Calu3 (cell line): Measurements from ENCODE around the gene SKA3. TPM values are rescaled to one million over a fixed set of nuclear protein-coding genes. Genes with fewer than 3 reads are reported as not detected.
"Not testable (repeated sequence)": the region's sequence is repeated elsewhere in the genome, so short reads cannot be mapped to it uniquely, and the experiment has no call there.

Source experiments
- BruUV-seq: library from RNA; stranded (reverse); fragments of 400-500 nt; replicated peaks from 2 replicates; lab custom pipeline; 2021; lab: Mats Ljungman, UMichigan
- CTCF ChIA-PET: fragments of 300-600 bp; sonication (Branson Sonifier 250); formaldehyde crosslinking; loops from one replicate; lab custom pipeline; 2022; ENCODE audit warnings: antibody characterized with exemption; lab: Charles Lee
- DNase-seq: peaks from one replicate; pipeline ENCODE4 v3.0.0; 2022
- H3K27ac Mint-ChIP-seq: one replicate; pipeline ENCODE4 v1.8.0; 2022; ENCODE audit warnings: mixed read lengths; ENCODE audit not compliant: unreplicated experiment
- H3K27me3 Mint-ChIP-seq: one replicate; pipeline ENCODE4 v1.8.0; 2022; ENCODE audit warnings: mixed read lengths; ENCODE audit not compliant: unreplicated experiment
- H3K36me3 Mint-ChIP-seq: one replicate; pipeline ENCODE4 v1.8.0; 2022; ENCODE audit warnings: mild to moderate bottlenecking, moderate library complexity, mixed read lengths; ENCODE audit not compliant: insufficient read depth, unreplicated experiment
- H3K4me1 Mint-ChIP-seq: one replicate; pipeline ENCODE4 v1.8.0; 2022; ENCODE audit warnings: mild to moderate bottlenecking, low read depth, mixed read lengths; ENCODE audit not compliant: unreplicated experiment
- H3K4me3 Mint-ChIP-seq: one replicate; pipeline ENCODE4 v1.8.0; 2022; ENCODE audit warnings: mild to moderate bottlenecking, low read depth, moderate library complexity, mixed read lengths; ENCODE audit not compliant: unreplicated experiment
- H3K9me3 Mint-ChIP-seq: one replicate; pipeline ENCODE4 v1.8.0; 2022; ENCODE audit warnings: low read depth, mixed read lengths; ENCODE audit not compliant: unreplicated experiment
- intact Hi-C: fragments of 100-400 bp; cut with micrococcal nuclease; formaldehyde crosslinking; loops from one replicate; pipeline ENCODE4 v1.10.0; 2022; ENCODE audit not compliant: unreplicated experiment
- total RNA-seq: library from RNA; stranded (reverse); gene quantifications from 2 replicates; pipeline ENCODE4 v1.2.3, GENCODE V29; 2022
- TF ChIP-seq, protein P1 (sequence below): fragments of 200-600 bp; IDR thresholded peaks from one replicate; pipeline ENCODE4 v1.8.0; 2022; ENCODE audit warnings: antibody characterized with exemption; ENCODE audit not compliant: unreplicated experiment

Gene SKA3
- total RNA-seq, 1 experiment from 2014 or later: 25.9 TPM

DNA sequence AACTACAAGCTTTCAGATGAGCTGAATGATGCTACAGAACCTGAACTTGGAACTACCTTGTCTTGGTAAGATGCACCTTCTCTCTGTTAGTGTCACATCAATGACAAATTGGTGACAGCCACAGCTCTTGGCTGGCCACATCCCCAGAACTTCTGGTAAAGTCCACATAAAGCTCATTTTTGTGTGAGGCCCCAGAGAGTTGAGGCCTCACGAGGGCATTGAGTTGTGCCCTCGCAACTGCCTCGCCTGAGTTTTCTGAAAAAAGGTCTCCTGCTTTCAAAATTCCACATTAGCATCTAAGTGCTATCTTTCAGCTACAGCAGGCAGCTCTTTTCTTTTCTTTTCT lies 42.7 kb upstream of the SKA3 start:
- no peak overlapping the region for H3K27ac Mint-ChIP-seq
- H3K4me3 Mint-ChIP-seq: no peak overlapping the region
- H3K27me3 Mint-ChIP-seq: peaks cover 20% of the 10 kb centered on the region
- H3K36me3 Mint-ChIP-seq: no peaks in the 10 kb centered on the region
- TF ChIP-seq, protein P1, sequence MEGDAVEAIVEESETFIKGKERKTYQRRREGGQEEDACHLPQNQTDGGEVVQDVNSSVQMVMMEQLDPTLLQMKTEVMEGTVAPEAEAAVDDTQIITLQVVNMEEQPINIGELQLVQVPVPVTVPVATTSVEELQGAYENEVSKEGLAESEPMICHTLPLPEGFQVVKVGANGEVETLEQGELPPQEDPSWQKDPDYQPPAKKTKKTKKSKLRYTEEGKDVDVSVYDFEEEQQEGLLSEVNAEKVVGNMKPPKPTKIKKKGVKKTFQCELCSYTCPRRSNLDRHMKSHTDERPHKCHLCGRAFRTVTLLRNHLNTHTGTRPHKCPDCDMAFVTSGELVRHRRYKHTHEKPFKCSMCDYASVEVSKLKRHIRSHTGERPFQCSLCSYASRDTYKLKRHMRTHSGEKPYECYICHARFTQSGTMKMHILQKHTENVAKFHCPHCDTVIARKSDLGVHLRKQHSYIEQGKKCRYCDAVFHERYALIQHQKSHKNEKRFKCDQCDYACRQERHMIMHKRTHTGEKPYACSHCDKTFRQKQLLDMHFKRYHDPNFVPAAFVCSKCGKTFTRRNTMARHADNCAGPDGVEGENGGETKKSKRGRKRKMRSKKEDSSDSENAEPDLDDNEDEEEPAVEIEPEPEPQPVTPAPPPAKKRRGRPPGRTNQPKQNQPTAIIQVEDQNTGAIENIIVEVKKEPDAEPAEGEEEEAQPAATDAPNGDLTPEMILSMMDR: no peak
- intact Hi-C loops: no loop called here
- H3K4me1 Mint-ChIP-seq: no peaks in the 10 kb centered on the region
- BruUV-seq: no TSS peak
- CTCF ChIA-PET: no interaction called here
- H3K9me3 Mint-ChIP-seq: no peaks in the 10 kb centered on the region
- no peak for DNase-seq

DNA sequence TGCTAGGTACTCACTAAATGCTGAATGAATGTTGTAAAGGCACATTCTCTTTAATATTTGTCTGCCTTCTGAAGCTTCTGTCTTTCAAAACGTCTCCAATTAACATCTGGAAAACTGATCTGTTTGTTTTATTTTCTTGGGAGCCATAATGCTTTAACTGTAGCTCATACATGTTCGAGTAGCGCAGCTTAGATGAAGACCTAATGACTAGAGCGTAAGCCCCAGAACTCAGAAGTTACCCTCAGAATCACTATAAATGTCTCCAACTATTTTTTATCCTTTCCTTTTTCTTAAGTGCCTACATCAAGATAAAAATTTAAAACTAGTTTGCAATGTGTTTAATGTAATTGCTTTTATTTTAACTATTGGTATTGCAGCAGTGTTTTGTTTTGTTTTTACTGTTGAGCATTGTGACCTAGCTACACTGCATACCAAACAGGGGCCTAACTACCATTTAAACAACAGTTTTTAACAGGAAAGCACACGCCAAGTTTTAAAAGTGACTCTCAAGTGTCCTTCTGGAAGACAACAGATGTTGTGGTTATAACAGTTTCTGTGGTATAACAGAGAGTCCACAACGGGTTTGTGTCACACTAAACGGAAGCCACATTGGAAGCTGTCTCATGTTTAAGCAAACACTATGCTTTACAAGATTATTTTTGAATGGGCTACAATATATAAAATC lies 42.1 kb upstream of the SKA3 start:
- no TSS peak for BruUV-seq
- TF ChIP-seq, protein P1: no peak
- H3K4me1 Mint-ChIP-seq: no peaks in the 10 kb centered on the region
- no peaks in the 10 kb centered on the region for H3K9me3 Mint-ChIP-seq
- H3K36me3 Mint-ChIP-seq: no peaks in the 10 kb centered on the region
- intact Hi-C loops: no loop called here
- peaks cover 21% of the 10 kb centered on the region for H3K27me3 Mint-ChIP-seq
- H3K27ac Mint-ChIP-seq: no peak overlapping the region
- H3K4me3 Mint-ChIP-seq: no peak overlapping the region
- no peak for DNase-seq
- CTCF ChIA-PET: interaction anchor here (0.6 to 1.0 kb wide), 3 partner anchors 275 to 346 kb away, joined by 3 to 5 read pairs (median 3); no protein-coding TSS in a partner anchor

DNA sequence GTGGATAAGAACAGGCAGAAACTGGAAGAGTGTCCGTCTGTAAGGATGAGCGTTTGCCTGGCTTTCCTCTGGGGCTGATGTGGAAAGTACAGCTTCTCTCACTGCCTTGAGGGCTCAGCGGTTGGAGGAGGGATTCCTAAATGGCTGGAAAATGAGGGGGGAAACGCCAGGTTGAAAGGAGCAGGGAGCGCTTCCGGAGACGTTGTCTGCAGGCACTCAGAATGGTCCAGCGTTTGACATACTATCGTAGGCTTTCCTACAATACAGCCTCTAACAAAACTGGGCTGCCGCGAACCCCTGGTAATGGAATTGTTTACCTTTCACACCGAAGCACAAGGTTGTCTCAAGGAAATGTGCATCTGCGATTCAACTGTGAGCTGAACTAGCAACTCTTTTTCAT lies 40.0 kb upstream of the SKA3 start:
- Mint-ChIP-seq H3K4me1 (no peaks in the 10 kb centered on the region), H3K4me3 (no peak overlapping the region), H3K27me3 (peaks cover 43% of the 10 kb centered on the region), H3K9me3 (peaks cover 6% of the 10 kb centered on the region), H3K36me3 (no peaks in the 10 kb centered on the region), H3K27ac (no peak overlapping the region)
- CTCF ChIA-PET: interaction anchor here (0.7 kb wide), 1 partner anchor 13 kb away, joined by 3 read pairs; no protein-coding TSS in a partner anchor
- BruUV-seq: no TSS peak
- no peak for DNase-seq
- TF ChIP-seq, protein P1: no peak
- intact Hi-C loops: no loop called here

DNA sequence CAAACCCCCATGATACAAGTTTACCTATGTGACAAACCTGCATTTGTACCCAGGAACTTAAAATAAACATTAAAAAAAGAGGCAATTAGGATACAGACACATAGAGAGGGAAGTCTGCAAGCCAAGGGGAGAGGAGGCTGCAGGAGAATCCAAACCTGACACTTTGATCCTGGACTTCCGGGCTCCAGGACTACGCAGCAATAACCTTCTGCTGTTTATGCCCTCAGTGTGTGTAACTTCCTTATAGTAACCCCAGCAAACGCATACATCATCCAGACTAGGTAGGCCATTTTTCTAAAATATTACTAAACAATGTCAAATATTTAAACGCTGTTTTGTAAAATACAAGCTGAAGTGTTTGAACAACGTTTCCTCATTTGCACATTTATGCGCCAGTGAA lies 39.1 kb upstream of the SKA3 start:
- intact Hi-C loops, H3K9me3 Mint-ChIP-seq, DNase-seq, H3K4me1 Mint-ChIP-seq, CTCF ChIA-PET, H3K36me3 Mint-ChIP-seq, H3K4me3 Mint-ChIP-seq, H3K27ac Mint-ChIP-seq, BruUV-seq: not testable (repeated sequence)
- H3K27me3 Mint-ChIP-seq: peaks cover 49% of the 10 kb centered on the region

DNA sequence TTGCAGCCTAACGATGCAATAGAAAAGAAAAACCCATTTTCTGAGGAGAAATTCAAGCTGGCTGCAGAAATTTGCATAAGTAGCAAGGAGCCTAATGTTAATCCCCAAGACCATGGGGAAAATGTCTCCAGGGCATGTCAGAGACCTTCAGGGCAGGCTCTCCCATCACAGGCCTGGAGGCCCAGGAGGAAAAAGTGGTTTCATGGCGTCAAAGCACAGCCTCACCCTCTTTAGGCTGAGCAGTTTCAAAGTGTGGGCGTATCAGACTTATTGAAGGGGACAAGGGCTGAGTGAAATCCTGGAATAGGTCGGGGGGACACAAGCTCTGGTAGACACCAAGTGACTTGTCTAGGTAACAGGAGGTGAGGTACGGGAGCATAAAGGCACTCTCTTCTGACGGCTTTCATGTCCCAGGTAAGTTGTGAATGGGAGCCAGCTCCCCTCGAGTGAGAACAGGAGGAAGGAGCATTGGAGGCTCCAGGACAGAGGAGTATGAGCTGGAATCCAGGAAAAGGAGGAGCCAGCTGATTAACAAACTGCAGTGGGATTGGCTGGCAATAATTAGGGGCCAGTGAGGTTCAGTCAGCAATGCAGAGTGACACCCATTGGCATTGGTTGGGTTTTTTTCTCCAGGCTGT lies 35.9 kb upstream of the SKA3 start:
- CTCF ChIA-PET: no interaction called here
- Mint-ChIP-seq H3K4me1 (no peaks in the 10 kb centered on the region), H3K36me3 (no peaks in the 10 kb centered on the region), H3K9me3 (peaks cover 6% of the 10 kb centered on the region), H3K27ac (no peak overlapping the region), H3K27me3 (peaks cover 48% of the 10 kb centered on the region), H3K4me3 (no peak overlapping the region)
- DNase-seq: no peak
- TF ChIP-seq, protein P1: no peak
- BruUV-seq: no TSS peak
- intact Hi-C loops: no loop called here
